Fibroblast of skin of scalp (primary cell): Measurements from ENCODE around the gene PAF1.

ENCODE experiments used
- DNase-seq: peaks from one replicate; pipeline ENCODE4 v3.0.0-alpha.2; 2013

The PAF1 gene

GRCh38 chr19:39405261-39405957 lies 14.5 kb upstream of the PAF1 start:
- DNase-seq: no peak

- DNase-seq: peak; percentile 100
These were observed 12.7 kb upstream of the PAF1 start for GRCh38 chr19:39403331-39404312.

- DNase-seq: peak; percentile 92
These were observed 11.7 kb upstream of the PAF1 start for GRCh38 chr19:39402346-39403300.

- DNase-seq: peak; percentile 45
These were observed 10.8 kb upstream of the PAF1 start for GRCh38 chr19:39401549-39402345.

- DNase-seq: no peak
These were observed 10.2 kb upstream of the PAF1 start for GRCh38 chr19:39401070-39401548.

- DNase-seq: no peak
These were observed 9.2 kb upstream of the PAF1 start for GRCh38 chr19:39400061-39400460.

- no peak for DNase-seq
These were observed 8.8 kb upstream of the PAF1 start for GRCh38 chr19:39399668-39400050.

- peak; percentile 73 for DNase-seq
These were observed 7.5 kb upstream of the PAF1 start for GRCh38 chr19:39398297-39398864.

- peak; percentile 84 for DNase-seq
These were observed 6.7 kb upstream of the PAF1 start for GRCh38 chr19:39397360-39398296.

- no peak for DNase-seq
These were observed 505 bp downstream of the PAF1 start for GRCh38 chr19:39390451-39390750.

GRCh38 chr19:39389631-39390414 lies 1.1 kb downstream of the PAF1 start:
- DNase-seq: no peak

GRCh38 chr19:39388657-39389056 lies 2.2 kb downstream of the PAF1 start:
- DNase-seq: no peak

GRCh38 chr19:39386557-39386956 lies 4.3 kb downstream of the PAF1 start:
- no peak for DNase-seq

GRCh38 chr19:39385629-39386411 lies 5.1 kb downstream of the PAF1 start:
- no peak for DNase-seq

- no peak for DNase-seq
These were observed 5.9 kb downstream of the PAF1 start for GRCh38 chr19:39384839-39385568.

- no peak for DNase-seq
These were observed 7.7 kb downstream of the PAF1 start for GRCh38 chr19:39382991-39383828.
